Adrenal gland (tissue), 5 donors: ENCODE measurements around the gene SH2D1B.

Experiments used
- CTCF ChIP-seq, 6 experiments: fragments of 450-650 bp in 4 of 6; fragments of 200-600 bp in 2 of 6; sonication (generic) in 1 of 6; IDR thresholded peaks; 1 replicate in 5 of 6; 2 replicates in 1 of 6; pipeline versions ENCODE4 v1.5.1 to v1.8.0; 2016 to 2021; ENCODE audit warnings: antibody characterized with exemption in 6 of 6, mild to moderate bottlenecking in 2 of 6, moderate library complexity in 1 of 6
- POLR2A ChIP-seq, 2 donors: fragments of 450-650 bp; IDR thresholded peaks; one replicate each; pipeline ENCODE4 v1.6.1; 2017; ENCODE audit warnings: antibody characterized with exemption in 2 of 2, mild to moderate bottlenecking in 2 of 2, moderate library complexity in 1 of 2
- donor health status: DM: no; HTN: no; CAD: no.

- TF ChIP-seq CTCF (IDR thresholded peaks at IDR 0.05) (no peak), POLR2A (IDR thresholded peaks at IDR 0.05) (no peak)
Measured at GRCh38 chr1:162387226-162388082, 24.5 kb downstream of the SH2D1B start.
